Fibroblast of skin of back (primary cell): Measurements from ENCODE around the gene SRGAP2C.
"Not testable (repeated sequence)": the region's sequence is repeated elsewhere in the genome, so short reads cannot be mapped to it uniquely, and the experiment has no call there.

Source experiments
- DNase-seq: peaks from one replicate; pipeline ENCODE4 v3.0.0-alpha.2; 2013

The SRGAP2C gene

DNA sequence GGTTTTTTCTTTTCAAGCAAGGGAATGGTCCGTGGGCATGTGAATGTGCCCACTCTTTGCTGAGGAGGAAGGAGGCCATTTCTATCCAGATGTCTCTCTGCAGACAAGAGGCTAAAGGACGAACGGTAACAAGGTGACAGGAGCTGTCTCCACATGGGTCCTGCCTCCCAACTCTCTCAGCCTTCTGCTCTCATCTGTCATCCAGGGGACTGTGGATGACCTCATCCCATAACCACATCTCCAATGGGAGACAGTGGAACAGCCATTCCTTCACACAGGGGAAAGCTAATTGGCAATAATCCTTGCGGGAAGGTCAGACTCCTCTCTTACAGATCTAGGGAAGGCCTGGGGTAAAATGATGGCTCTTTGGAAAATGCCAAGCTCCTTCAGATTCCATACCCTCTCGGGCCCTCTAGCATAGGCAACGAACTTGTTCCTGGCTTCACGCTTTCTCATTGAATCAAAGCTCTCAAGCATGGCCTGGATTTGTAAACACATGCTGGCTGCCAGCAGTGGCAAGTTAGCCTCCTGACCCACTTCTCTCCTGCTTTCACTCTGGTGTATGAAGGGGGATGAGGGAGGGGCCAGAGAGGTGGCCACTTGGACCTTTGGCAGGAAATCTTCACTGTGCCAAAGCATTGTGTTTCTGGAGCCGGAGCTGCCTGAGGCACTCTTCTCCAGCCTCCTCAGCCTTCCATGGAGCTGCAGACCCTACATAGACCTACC lies 201.0 kb downstream of the SRGAP2C start:
- DNase-seq: not testable (repeated sequence)

DNA sequence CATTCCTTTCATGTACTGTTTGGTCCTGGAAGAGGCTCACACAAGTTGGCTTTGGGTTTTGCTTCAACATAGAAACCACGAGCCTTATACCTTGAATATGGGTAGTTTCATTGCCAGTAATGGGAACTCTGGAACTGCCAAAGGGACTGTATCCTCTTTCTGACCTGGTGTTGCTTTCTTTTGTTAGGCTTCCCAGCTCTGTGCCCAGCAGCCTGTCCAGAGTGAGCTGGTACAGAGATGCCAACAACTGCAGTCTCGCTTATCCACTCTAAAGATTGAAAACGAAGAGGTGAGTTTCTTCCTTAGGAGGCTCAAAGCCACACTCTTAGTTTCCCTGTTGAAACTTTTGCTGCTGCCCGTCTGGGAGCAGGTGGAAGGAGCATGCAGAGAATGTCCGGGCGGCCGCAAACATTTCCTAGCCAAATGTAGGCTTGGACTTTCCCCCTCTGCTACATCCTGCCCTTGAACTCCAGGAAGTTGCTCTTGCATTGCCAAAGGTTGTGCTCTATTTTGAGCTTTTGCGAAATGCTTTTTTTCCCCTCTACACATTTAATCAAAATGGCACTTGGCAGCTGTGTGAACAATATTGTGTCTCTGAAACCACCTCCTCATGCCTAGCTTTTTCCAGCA lies 201.7 kb downstream of the SRGAP2C start:
- not testable (repeated sequence) for DNase-seq

DNA sequence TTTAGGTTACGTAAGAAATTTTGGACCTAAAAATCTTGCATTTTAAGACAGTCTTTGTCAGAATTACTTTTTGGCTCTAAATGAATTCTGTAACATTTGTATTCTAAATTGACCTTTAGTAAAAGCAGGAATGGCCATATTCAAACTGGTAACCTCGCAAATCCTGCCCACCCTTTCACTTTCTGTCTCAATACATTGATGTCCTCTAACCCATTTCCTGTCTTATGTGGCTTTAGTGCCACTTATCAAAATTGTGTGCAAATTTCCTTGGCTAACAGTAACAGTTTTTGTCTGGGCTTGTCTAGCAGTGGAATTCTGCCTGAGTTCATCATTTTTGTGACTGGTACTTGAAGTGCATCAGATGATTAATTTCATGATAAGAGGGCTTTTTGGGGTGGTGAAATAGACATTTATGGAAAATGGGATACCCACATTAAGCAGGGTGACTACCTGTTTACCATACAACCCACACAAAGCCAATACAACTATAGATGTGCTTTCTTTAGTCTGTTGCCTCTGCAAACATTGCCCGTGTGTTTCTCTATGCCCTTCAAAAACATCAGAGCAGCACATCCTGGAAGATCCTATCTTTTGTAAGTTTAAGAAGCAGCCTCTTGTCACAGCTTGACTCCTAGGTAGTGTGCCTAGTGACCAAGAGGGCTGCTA lies 205.3 kb downstream of the SRGAP2C start:
- not testable (repeated sequence) for DNase-seq

DNA sequence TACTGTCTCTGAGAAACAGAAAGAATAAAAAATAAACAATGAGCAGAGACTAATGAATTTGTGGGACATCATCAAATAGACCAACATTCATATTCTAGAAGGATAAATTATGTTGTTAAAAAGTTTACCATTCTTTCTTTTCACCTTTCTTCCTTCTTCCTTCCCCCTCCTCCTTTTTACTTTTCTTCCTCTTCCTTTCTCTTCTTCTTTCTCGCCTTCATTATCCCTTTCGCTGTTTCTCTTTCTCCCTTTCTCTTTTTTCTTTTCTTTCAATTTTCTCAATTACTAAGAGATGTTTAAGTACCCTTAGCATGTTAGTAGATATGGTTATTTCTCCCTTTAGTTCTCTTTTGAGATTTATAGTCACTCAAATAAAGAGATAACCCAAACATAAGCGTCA lies 207.4 kb downstream of the SRGAP2C start:
- DNase-seq: not testable (repeated sequence)

DNA sequence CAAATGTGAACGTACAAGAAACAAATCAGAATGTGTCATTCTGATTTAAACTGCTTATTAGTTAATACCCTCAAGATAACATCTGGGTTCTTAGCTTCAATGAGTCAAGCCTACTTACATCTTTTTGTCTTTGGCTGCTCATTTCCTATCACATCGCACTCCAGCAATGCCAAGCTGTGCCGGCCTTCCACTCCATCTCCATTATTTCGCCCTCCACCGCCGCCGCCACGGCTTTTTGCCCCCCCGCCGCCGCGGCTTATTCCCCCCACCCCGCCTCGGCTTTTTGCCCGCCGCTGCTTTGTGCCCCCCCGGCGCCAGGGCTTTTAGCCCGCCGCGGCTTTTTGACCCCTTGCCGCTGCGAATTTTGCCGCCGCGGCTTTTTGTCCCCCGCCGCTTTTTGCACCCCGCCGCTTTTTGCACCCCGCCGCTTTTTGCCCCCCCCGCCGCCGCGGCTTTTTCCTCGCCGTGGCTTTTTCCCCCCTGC lies 211.0 kb downstream of the SRGAP2C start:
- peak; percentile 17 for DNase-seq

DNA sequence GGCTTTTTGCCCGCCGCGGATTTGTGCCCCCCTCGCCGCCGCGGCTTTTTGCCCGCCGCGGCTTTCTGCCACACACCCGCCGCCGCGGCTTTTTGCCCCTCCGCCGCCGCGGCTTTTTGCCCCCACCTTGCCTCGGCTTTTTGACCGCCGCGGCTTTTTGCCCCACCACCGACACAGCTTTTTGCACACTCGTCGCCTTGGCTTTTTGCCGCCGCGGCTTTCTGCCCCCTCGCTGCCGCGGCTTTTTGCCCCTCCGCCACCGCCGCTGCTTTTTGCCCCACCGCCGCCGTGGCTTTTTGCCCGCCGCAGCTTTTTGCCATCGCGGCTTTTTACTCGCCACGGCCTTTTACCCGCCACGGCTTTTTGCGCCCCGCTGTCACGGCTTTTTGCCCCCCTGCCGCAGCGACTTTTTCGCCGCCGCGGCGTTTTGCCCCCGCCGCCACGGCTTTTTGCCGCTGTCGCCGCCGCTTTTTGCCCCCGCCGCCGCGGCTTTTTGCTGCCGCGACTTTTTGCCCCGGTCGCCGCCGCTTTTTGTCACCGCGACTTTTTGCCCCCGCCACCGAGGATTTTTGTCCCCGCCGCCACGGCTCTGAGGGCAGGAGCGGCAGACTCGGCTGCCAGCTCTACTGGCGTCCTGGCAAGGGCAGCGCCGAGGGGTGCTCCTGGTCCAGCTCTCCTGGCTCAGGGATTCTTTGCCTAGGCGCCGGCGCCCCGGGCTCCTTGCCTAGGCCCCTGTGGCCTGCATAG lies 211.7 kb downstream of the SRGAP2C start:
- DNase-seq: not testable (repeated sequence)

DNA sequence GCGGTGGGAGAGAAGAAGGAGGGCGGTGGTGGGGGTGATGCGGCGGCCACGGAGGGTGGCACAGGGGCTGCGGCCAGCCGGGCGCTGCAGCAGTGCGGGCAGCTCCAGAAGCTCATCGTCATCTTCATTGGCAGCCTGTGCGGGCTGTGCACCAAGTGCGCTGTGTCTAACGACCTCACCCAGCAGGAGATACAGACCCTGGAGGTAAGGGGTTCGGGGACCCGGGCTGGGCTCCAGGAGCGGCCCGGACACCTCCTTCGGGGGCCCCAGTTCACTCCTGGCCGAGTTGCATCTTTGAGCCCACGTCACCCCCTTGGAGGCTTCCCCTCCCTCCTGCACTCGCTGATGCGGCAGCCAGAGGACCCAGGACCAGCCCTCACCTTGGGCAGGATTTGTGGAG lies 212.3 kb downstream of the SRGAP2C start:
- DNase-seq: not testable (repeated sequence)

DNA sequence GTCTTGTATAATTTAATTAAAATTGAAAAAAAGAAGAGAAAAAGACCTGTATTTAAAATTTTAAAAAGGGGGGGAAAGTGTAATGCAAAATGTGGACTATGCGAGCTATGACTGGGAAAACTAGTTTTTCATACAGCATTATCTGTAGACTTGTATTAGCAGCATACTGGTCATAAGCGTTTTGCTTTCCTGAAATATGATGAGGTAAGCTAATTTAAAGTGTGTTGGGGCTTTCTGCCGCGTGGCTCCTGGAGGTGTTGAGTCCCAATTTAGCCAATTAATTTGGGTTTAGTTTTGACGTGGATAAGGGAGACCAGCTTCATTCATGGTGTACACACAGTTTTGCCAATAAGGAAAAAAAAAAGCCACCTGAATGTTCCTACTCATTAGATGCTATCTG lies 214.4 kb downstream of the SRGAP2C start:
- not testable (repeated sequence) for DNase-seq

DNA sequence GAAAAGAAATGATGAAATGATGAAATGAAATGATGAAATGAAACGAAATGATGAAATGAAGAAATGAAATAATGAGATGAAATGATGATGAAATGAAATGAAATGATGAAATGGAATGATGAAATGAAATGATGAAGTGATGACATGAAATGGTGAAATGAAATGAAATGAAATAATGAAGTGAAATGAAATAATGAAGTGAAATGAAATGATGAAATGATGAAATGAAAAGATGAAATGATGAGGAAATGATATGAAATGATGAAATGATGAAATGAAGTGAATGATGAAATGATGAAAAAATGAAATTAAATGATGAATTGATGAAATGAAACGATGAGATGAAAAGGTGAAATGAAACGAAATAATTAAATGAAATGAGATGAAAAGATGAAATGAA lies 215.3 kb downstream of the SRGAP2C start:
- DNase-seq: not testable (repeated sequence)

DNA sequence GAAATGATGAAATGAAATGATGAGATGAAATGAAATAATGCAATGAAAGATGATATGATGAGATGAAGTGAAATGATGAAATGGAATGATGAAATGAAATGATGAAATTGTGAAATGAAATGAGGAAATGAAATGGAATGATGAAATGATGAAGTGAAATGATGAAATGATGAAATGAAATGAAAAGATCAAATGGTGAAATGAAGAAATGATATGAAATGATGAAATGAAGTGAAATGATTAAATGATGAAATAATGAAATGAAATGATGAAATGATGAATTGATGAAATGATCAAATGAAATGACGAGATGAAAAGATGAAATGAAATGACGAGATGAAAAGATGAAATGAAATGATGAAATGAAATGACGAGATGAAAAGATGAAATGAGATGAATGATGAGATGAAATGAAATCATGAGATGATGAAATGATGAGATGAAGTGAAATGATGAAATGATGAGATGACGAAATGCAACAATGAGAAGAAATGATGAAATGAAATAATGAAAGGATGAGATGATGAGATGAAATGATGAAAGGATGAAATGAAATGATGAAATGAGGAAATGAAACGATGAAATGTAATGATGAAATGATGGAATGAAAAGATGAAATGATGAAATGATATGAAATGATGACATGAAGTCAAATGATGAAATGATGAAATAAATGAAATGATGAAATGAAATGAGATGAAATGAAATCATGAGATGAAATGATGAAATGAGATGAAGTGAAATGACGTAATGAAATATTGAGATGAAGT lies 216.0 kb downstream of the SRGAP2C start:
- not testable (repeated sequence) for DNase-seq

DNA sequence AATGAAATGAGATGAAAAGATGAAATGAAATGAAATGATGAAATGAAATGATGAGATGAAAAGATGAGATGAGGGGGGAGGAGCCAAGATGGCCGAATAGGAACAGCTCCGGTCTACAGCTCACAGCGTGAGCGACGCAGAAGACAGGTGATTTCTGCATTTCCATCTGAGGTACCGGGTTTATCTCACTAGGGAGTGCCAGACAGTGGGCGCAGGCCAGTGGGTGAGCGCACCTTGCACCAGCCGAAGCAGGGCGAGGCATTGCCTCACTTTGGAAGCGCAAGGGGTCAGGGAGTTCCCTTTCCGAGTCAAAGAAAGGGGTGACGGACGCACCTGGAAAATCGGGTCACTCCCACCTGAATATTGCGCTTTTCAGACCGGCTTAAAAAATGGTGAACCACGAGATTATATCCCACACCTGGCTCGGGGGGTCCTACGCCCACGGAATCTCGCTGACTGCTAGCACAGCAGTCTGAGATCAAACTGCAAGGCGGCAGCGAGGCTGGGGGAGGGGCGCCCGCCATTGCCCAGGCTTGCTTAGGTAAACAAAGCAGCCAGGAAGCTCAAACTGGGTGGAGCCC lies 216.7 kb downstream of the SRGAP2C start:
- DNase-seq: not testable (repeated sequence)

DNA sequence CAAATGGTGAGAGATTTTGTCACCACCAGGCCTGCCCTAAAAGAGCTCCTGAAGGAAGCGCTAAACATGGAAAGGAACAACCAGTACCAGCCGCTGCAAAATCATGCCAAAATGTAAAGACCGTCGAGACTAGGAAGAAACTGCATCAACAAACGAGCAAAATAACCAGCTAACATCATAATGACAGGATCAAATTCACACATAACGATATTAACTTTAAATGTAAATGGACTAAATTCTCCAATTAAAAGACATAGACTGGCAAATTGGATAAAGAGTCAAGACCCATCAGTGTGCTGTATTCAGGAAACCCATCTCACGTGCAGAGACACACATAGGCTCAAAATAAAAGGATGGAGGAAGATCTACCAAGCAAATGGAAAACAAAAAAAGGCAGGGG lies 218.5 kb downstream of the SRGAP2C start:
- DNase-seq: not testable (repeated sequence)

DNA sequence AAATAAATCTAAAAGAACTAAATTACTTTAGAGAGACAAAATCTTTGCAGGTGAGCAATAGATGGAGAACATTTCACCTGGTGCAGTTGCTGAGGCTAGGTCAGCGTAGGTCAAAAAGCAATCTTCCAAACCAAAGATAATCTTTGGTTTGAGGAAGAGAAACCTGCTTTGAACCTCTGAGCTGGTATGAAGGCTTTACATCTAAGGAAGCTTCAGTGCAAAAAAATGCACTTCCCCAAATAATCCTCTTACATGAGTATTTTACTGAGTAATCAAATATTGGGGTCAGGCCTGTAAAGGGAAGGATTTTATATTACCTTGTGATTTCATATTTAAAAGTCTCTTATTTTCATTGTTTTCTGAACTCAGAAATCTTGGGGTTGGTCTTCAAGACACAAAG lies 223.6 kb downstream of the SRGAP2C start:
- no peak for DNase-seq

DNA sequence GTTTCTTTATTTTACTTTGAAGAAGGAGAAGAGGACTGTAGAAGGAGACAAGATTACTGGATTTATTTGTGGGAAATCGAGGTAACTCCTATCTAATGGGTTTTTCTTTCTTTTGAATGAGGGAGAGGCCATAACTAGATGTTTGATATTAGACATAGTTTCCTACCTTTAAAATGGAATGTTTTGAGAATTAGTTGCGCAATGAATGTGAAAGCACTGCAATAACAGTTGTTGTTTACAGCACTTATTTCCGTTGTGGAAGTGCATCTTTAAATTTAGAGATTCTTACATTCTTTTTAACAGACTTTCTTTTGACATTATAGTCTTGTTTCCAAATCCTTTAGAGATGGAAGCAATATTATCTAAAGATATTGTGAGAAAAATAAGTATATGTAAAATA lies 229.0 kb downstream of the SRGAP2C start:
- no peak for DNase-seq

DNA sequence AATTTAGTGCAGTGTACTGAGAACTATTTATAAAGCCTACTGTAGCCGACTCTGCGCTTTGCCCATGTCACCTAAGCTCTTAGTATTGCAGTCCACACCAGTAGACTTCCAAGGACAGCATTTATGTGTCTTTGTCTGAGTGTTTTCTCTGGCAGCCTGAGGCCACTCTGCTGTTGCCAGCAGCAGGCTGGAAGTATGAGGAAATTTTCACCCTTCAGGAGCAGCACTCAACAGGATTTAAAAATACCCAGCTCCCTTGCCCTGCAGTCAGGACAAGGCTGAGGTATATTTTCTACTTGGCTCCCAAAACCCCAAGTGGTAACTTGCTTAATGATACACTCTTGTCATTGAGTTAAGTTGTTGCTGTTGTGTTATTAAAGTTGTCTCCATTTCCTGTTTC lies 230.1 kb downstream of the SRGAP2C start:
- DNase-seq: peak; percentile 9

DNA sequence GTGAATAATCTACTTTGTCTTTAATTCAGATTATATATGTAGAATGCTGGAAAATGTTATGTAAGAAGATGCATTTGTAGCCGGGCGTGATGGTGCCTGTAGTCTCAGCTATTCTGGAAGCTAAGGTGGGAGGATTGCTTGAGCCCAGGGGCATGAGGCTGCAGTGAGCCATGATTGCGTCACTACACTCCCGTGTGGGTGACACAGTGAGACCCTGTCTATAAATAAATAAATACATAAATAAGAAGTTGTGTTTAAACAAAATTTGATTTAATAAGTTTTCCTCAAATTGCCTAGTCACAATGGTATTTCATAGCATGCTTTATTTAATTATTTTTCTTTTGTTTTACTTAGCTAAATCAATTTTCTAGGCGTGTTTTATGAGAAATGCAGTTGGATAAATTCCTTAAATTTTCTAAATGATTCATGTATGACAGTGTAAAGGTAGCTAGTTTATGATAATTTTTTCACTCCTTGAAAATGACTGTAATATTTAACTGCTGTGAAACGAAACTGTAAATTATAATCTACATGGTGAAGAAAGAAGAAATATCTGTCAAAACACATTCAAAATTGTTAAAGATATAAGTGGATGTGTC lies 232.6 kb downstream of the SRGAP2C start:
- DNase-seq: no peak

DNA sequence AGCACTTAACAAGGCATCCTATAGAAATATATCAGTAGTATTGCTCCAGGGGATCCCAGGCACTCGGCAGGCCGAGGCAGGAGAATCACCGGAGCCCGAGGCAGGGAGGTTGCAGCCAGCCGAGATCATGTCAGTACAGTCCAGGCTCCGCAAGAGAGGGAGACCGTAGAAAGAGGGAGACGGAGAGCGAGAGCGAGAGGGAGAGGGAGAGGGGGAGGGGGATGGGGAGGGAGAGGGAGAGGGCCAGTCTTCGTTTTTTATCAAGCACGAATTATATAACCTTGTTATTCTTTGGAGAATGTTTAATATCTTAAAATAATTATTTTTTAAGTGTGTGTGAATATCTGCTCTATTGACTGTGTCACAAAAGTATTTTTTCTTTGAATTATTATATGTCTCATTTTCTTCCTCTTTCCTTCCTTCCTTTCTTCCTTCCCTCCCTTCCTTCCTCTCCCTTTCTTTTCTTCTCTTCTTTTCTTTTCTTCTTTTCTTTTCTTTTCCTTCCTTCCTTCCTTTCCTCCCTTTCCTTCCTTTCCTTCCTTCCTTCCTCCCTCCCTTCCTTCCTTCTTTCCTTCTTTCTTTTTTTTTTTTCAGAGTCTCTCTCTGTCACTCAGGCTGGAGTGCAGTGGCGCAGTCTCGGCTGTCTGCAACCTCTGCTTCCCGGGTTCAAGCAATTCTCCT lies 233.7 kb downstream of the SRGAP2C start:
- no peak for DNase-seq

DNA sequence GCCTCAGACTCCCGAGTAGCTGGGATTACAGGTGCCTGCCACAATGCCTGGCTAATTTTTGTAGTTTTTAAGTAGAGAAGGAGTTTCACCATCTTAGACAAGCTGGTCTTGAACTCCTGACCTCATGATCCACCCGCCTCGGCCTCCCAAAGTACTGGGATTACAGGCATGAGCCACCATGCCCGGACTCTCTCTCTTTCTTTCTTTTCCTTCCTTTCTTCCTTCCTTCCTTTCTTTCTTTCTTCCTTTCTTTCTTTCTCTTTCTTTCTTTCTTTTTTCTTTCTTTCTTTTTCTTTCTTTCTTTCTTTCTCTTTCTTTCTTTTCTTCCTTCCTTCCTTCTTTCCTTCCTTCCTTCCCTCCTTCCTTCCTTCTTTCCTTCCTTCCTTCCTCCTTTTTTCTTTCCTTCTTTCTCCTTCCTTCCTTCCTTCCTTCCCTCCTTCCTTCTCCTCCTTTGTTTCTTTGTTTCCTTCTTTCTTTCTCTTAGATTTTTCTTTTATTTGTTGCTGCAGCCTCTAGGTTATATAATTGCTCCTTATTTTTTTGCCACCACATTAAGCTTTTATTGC lies 234.4 kb downstream of the SRGAP2C start:
- not testable (repeated sequence) for DNase-seq

DNA sequence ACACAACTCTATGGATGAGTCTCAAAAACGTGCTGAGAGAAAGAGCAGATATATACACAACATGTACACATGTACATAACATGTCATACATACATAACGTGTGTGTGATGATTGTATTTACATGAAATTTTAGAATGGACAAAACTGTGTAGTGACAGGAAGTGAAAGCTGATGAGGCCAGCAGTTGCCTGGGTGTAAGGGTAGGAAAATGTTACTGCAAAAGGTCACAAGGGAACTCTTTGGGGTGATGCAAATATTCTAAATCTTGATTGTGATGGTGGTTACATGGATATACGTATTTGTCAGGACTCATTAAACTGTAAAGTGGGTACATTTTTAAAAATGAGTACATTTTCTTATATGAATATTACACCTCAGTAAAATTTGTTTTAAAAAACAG lies 236.7 kb downstream of the SRGAP2C start:
- DNase-seq: not testable (repeated sequence)

DNA sequence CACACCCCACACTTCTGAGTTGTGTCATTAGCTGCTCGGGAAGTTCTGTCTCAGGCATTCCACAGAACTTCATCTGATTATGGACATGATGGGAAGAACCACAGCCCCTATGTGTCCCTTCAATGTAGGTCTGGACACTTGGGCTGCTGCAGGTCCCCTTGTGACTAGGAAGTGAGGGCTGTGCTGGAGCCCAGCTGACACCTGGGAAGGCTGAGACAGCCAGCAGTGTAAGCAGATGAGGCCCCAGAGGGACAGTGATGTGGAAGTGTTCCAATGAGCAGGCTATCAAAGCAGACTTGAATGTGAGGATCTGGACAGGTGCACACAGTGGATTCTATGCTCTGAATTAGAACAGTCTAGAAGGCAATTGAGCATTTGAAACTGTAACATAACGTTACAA lies 239.2 kb downstream of the SRGAP2C start:
- DNase-seq: not testable (repeated sequence)
